Gastroesophageal sphincter (tissue), 4 donors: ENCODE data around the gene RRP8. TPM values are rescaled to one million over a fixed set of nuclear protein-coding genes. Genes with fewer than 3 reads are reported as not detected.

Experiments used
- ATAC-seq: fragments of 150-250 bp; one replicate; pipeline ENCODE4 v1.9.1; 2016; ENCODE audit warnings: mild to moderate bottlenecking, moderate library complexity
- H3K27ac ChIP-seq, 4 donors: fragments of 200-600 bp; sonication (generic) in 3 of 4; 1 replicate in 3 of 4; 2 replicates in 1 of 4; pipeline ENCODE4 v1.5.1; 2016 to 2019
- H3K27me3 ChIP-seq: fragments of 200-600 bp; sonication (generic); one replicate; pipeline ENCODE4 v1.5.1; 2019
- H3K36me3 ChIP-seq, 2 donors: fragments of 200-600 bp; sonication (generic); one replicate each; pipeline ENCODE4 v1.5.1; 2019; ENCODE audit warnings: control low read depth in 1 of 2
- H3K4me1 ChIP-seq, 3 donors: fragments of 200-600 bp; sonication (generic); 1 replicate in 2 of 3; 2 replicates in 1 of 3; pipeline ENCODE4 v1.5.1; 2016 to 2019; ENCODE audit warnings: control low read depth in 2 of 3
- H3K4me3 ChIP-seq, 2 donors: fragments of 200-600 bp; sonication (generic); one replicate each; pipeline ENCODE4 v1.5.1; 2019; ENCODE audit warnings: mild to moderate bottlenecking in 1 of 2, moderate library complexity in 1 of 2
- H3K9me3 ChIP-seq, 3 donors: fragments of 200-600 bp; sonication (generic); one replicate each; pipeline ENCODE4 v1.5.1; 2017 to 2019; ENCODE audit warnings: control low read depth in 2 of 3
- EP300 ChIP-seq: sonication (generic); formaldehyde crosslinking; IDR thresholded peaks from one replicate; pipeline ENCODE4 v1.6.1; 2017; ENCODE audit warnings: antibody characterized with exemption, mild to moderate bottlenecking
- POLR2A ChIP-seq, 2 donors: fragments of 450-650 bp; IDR thresholded peaks; one replicate each; pipeline ENCODE4 v1.6.1; 2017; ENCODE audit warnings: antibody characterized with exemption in 2 of 2, mild to moderate bottlenecking in 2 of 2, moderate library complexity in 1 of 2
- POLR2AphosphoS5 ChIP-seq: sonication (generic); formaldehyde crosslinking; IDR thresholded peaks from one replicate; pipeline ENCODE4 v1.6.1; 2017; ENCODE audit warnings: antibody characterized with exemption
- WGBS, 2 donors: methylation state at CpG; one replicate each; pipeline ENCODE4 v1.1.5; 2018; ENCODE audit warnings: low coverage in 1 of 2; 5-methylcytosine and 5-hydroxymethylcytosine counted together
- total RNA-seq, 4 donors: library from RNA; depleted of rRNA; stranded (reverse); fragments of >200 nt; gene quantifications; one replicate each; pipeline ENCODE4 v1.1.0, GENCODE V29; 2016
- TF ChIP-seq, protein P1 (sequence below), 4 experiments: fragments of 200-600 bp in 2 of 4; fragments of 450-650 bp in 2 of 4; sonication (generic) in 1 of 4; IDR thresholded peaks; one replicate each; pipeline ENCODE4 v1.5.1; 2017 to 2019; ENCODE audit warnings: antibody characterized with exemption in 4 of 4, mild to moderate bottlenecking in 2 of 4, moderate library complexity in 2 of 4

Gene RRP8
- total RNA-seq, 4 donors from 2014 or later, result 25.7 to 32.4 (median 28.1) TPM

GRCh38 chr11:6598555-6598954 is 4.9 kb downstream of the RRP8 start:
- no peaks in the 10 kb centered on the region for H3K9me3 ChIP-seq
- H3K27me3 ChIP-seq, result no peaks in the 10 kb centered on the region
- H3K4me1 ChIP-seq, result peaks cover 12 to 81% (median 28%) of the 10 kb centered on the region in 3 donors
- WGBS, 2 donors, result 83 to 93% methylated on average over 2 to 3 of the region's 3 CpGs
- TF ChIP-seq, protein P1, sequence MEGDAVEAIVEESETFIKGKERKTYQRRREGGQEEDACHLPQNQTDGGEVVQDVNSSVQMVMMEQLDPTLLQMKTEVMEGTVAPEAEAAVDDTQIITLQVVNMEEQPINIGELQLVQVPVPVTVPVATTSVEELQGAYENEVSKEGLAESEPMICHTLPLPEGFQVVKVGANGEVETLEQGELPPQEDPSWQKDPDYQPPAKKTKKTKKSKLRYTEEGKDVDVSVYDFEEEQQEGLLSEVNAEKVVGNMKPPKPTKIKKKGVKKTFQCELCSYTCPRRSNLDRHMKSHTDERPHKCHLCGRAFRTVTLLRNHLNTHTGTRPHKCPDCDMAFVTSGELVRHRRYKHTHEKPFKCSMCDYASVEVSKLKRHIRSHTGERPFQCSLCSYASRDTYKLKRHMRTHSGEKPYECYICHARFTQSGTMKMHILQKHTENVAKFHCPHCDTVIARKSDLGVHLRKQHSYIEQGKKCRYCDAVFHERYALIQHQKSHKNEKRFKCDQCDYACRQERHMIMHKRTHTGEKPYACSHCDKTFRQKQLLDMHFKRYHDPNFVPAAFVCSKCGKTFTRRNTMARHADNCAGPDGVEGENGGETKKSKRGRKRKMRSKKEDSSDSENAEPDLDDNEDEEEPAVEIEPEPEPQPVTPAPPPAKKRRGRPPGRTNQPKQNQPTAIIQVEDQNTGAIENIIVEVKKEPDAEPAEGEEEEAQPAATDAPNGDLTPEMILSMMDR (IDR thresholded peaks at IDR 0.05), result no peak
- peak overlapping the region in 2 of 4 donors; percentile 67 to 72 for H3K27ac ChIP-seq
- H3K36me3 ChIP-seq, result peaks cover 3 to 56% of the 10 kb centered on the region in 2 donors
- no peak for ATAC-seq
- H3K4me3 ChIP-seq, result no peak overlapping the region

DNA sequence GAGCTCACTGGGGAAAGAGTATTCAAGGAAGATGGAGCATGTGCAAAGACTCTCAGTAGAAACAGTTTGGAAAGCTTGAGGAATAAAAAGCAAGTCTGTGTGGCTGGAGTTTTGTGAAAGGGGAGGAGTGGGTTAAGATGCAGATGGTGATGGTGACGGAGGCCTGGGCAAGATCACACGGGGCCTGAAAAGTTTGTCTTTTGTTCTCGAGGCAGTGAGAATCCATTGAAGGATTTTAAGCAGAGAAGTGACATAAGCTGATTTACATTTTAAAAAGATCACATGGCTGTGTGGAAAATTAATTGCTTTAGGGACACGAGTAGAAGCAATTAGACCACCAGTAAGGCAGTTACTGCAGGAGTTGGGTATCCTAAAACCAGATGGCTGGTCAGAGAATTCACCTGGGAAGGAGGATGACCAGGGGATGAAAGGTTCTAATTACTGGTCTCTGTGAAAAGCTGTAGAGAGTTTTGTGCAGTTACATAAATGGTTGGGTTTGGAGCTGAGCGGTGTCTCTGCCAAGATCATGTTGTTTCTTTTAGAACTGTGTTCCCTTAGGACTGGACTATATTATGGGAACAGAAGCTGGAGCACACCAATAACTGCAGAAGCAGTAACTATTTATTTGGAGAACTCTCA is 7.1 kb downstream of the RRP8 start:
- WGBS, 2 donors, result 3 to 19% methylated on average over 4 to 5 of the region's 5 CpGs
- H3K36me3 ChIP-seq, result peaks cover 3 to 57% of the 10 kb centered on the region in 2 donors
- ATAC-seq, result peak; percentile 50

DNA sequence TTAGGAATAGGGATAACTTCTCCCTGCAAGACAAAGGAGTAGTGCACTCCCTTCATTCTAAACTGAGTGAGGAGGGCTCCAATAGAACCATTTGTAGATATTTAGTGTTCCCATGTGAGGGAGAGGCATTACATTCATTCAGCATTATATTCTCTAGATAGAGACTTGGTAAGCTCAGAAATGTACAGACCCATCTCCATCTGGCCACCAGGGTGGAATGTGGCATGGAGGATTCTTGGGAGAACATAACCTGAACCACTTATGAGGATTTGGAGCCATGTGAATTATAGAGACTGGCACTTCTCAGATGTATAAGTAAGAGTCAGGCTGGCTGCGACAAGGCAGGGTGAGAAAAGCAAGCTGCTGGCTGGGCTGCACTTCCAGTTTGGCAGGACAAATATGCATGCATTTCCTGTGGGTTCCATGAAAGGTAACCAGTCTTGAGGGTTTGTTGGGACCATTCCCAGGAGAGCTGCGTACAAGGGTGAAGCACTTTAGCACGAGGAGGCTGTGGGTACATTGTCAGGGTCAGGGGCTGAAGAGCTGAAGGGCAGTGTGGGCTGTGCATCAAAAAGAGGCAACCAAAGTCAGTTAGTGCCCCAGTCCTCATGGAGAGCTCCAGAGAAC is 9.2 kb downstream of the RRP8 start:
- Histone ChIP-seq H3K9me3 (no peaks in the 10 kb centered on the region), H3K27me3 (no peaks in the 10 kb centered on the region), H3K36me3 (peaks cover 0 to 40% of the 10 kb centered on the region in 2 donors), H3K4me1 (peaks cover 9 to 45% (median 13%) of the 10 kb centered on the region in 3 donors), H3K27ac (peak overlapping the region in 1 of 4 donors; percentile 72), H3K4me3 (no peak overlapping the region)
- ATAC-seq, result no peak
- WGBS, 2 donors, result 20 to 82% methylated on average over 1 to 3 of the region's 3 CpGs
- TF ChIP-seq, protein P1 (IDR thresholded peaks at IDR 0.05), result no peak
- TF ChIP-seq POLR2A (IDR thresholded peaks at IDR 0.05) (no peak), POLR2AphosphoS5 (no peak), EP300 (no peak)

More for the DNA sequence above, 7.1 kb downstream of the RRP8 start:
- no peak overlapping the region for H3K4me3 ChIP-seq
- no peaks in the 10 kb centered on the region for H3K27me3 ChIP-seq
- TF ChIP-seq POLR2AphosphoS5 (no peak), POLR2A (IDR thresholded peaks at IDR 0.05) (no peak), EP300 (no peak)
- TF ChIP-seq, protein P1 (IDR thresholded peaks at IDR 0.05), result no peak
- H3K9me3 ChIP-seq, result no peaks in the 10 kb centered on the region
- H3K4me1 ChIP-seq, result peaks cover 9 to 66% (median 16%) of the 10 kb centered on the region in 3 donors
- peak overlapping the region; percentile 62 to 78 (median 70) for H3K27ac ChIP-seq

GRCh38 chr11:6588018-6588417 is 15.4 kb downstream of the RRP8 start:
- H3K27ac ChIP-seq, result no peak overlapping the region
- no peak for ATAC-seq

More at GRCh38 chr11:6588018-6588417, 15.4 kb downstream of the RRP8 start:
- TF ChIP-seq POLR2AphosphoS5, result no peak
- TF ChIP-seq EP300, result no peak
- TF ChIP-seq, protein P1 (IDR thresholded peaks at IDR 0.05), result no peak
- no peak for TF ChIP-seq POLR2A (IDR thresholded peaks at IDR 0.05)
- H3K27me3 ChIP-seq, result no peaks in the 10 kb centered on the region
- no peak overlapping the region for H3K4me3 ChIP-seq
- H3K9me3 ChIP-seq, result peaks cover 0 to 17% (median 0%) of the 10 kb centered on the region in 3 donors
- 78 to 86% methylated on average over 1 of the region's 1 CpG for WGBS, 2 donors
- peaks cover 0 to 15% (median 0%) of the 10 kb centered on the region in 3 donors for H3K4me1 ChIP-seq
- peaks cover 0 to 17% of the 10 kb centered on the region in 2 donors for H3K36me3 ChIP-seq
